Measurements from ENCODE around the gene RPSA. TPM values are rescaled to one million over a fixed set of nuclear protein-coding genes. Genes with fewer than 3 reads are reported as not detected.

Gene RPSA
- total RNA-seq, 2 donors from 2014 or later = 1,584 to 1,777 TPM

DNA sequence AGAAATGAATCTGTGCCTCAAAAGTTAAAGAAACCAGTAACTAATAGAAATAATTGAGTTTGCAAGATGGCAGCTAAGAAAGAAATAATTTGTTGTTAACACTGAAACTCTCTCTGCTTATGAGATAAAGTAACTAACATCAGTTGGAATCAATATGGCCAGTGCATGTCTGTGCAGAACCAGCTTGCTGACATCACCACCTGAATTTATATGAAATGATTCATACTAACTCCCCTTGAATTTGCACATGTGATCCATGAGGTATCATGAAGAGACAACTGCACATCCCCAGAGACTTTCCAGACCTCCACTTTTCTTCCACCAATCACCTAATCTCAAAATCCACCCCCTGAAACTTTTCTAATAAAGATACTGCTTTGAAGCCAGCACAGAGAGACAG lies 33.7 kb upstream of the RPSA start:
- Mint-ChIP-seq H3K27ac (no peak overlapping the region), H3K36me3 (ENCODE audit: low read depth) (peaks cover 9% of the 10 kb centered on the region), H3K9me3 (peaks cover 40% of the 10 kb centered on the region), H3K27me3 (ENCODE audit: insufficient read depth) (peaks cover 3% of the 10 kb centered on the region), H3K4me1 (peaks cover 9% of the 10 kb centered on the region), H3K4me3 (no peak overlapping the region)
- H3K4me3 ChIP-seq (ENCODE audit: low read length) = no peak overlapping the region
- H3K9ac ChIP-seq (ENCODE audit: extremely low read depth, low read length, poor library complexity, severe bottlenecking) = no peak overlapping the region
- no peak for DNase-seq
- no peaks in the 10 kb centered on the region for H3K4me1 ChIP-seq (ENCODE audit: control insufficient read depth, insufficient read depth, low read length)
- no peak overlapping the region for H3K27ac ChIP-seq (ENCODE audit: low read depth, low read length)
- no peaks in the 10 kb centered on the region for H3K36me3 ChIP-seq (ENCODE audit: control insufficient read depth, insufficient read depth, low read length)
- no peaks in the 10 kb centered on the region for H3K27me3 ChIP-seq (ENCODE audit: control insufficient read depth, insufficient read depth, low read length, poor library complexity, severe bottlenecking)
- H3K9me3 ChIP-seq (ENCODE audit: control insufficient read depth, low read length) = peaks cover 5% of the 10 kb centered on the region
- TF ChIP-seq CTCF (conservative IDR thresholded peaks at IDR 0.05) = no peak

GRCh38 chr3:39376959-39377634 lies 29.4 kb upstream of the RPSA start:
- Histone ChIP-seq H3K9ac (ENCODE audit: extremely low read depth, low read length, poor library complexity, severe bottlenecking) (no peak overlapping the region), H3K27me3 (ENCODE audit: control insufficient read depth, insufficient read depth, low read length, poor library complexity, severe bottlenecking) (no peaks in the 10 kb centered on the region), H3K4me1 (ENCODE audit: control insufficient read depth, insufficient read depth, low read length) (no peaks in the 10 kb centered on the region), H3K4me3 (ENCODE audit: low read length) (no peak overlapping the region), H3K36me3 (ENCODE audit: control insufficient read depth, insufficient read depth, low read length) (no peaks in the 10 kb centered on the region), H3K9me3 (ENCODE audit: control insufficient read depth, low read length) (peaks cover 5% of the 10 kb centered on the region), H3K27ac (ENCODE audit: low read depth, low read length) (no peak overlapping the region)
- H3K27ac Mint-ChIP-seq = no peak overlapping the region
- H3K27me3 Mint-ChIP-seq (ENCODE audit: insufficient read depth) = no peaks in the 10 kb centered on the region
- no peak for TF ChIP-seq CTCF (conservative IDR thresholded peaks at IDR 0.05)
- WGBS, 2 experiments (ENCODE audit: insufficient coverage in 1 of 2, insufficient read length in 1 of 2) = 56 to 60% methylated on average over 5 of the region's 5 CpGs
- peaks cover 15% of the 10 kb centered on the region for H3K9me3 Mint-ChIP-seq
- peaks cover 11% of the 10 kb centered on the region for H3K4me1 Mint-ChIP-seq
- H3K36me3 Mint-ChIP-seq (ENCODE audit: low read depth) = peaks cover 9% of the 10 kb centered on the region
- no peak overlapping the region for H3K4me3 Mint-ChIP-seq
- no peak for DNase-seq

DNA sequence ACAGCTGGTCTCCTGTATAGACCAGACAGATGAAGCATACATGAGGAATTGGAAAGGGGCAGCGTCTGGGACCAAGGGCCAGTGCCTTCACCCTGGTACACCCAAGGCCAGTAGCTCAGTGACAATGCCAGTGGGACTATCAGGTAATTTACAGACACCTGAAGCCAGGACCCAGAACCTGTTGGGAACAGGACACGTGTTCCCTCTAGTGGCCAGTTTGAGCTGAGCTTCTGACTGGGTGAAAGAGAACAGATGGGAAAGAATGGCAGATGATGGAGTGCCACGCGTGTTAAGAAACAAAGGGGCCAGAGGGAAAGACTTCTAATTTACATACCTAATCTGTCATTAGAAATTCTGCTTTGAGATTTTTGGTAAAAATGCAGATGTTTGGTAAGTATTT lies 28.4 kb upstream of the RPSA start:
- no peaks in the 10 kb centered on the region for H3K4me1 ChIP-seq (ENCODE audit: control insufficient read depth, insufficient read depth, low read length)
- Mint-ChIP-seq H3K4me1 (peaks cover 15% of the 10 kb centered on the region), H3K27me3 (ENCODE audit: insufficient read depth) (no peaks in the 10 kb centered on the region), H3K27ac (no peak overlapping the region), H3K36me3 (ENCODE audit: low read depth) (no peaks in the 10 kb centered on the region), H3K9me3 (peaks cover 5% of the 10 kb centered on the region), H3K4me3 (no peak overlapping the region)
- H3K27me3 ChIP-seq (ENCODE audit: control insufficient read depth, insufficient read depth, low read length, poor library complexity, severe bottlenecking) = no peaks in the 10 kb centered on the region
- 17 to 18% methylated on average over 2 to 3 of the region's 4 CpGs for WGBS, 2 experiments (ENCODE audit: insufficient coverage in 1 of 2, insufficient read length in 1 of 2)
- no peaks in the 10 kb centered on the region for H3K36me3 ChIP-seq (ENCODE audit: control insufficient read depth, insufficient read depth, low read length)
- no peak overlapping the region for H3K9ac ChIP-seq (ENCODE audit: extremely low read depth, low read length, poor library complexity, severe bottlenecking)
- H3K27ac ChIP-seq (ENCODE audit: low read depth, low read length) = no peak overlapping the region
- TF ChIP-seq CTCF (conservative IDR thresholded peaks at IDR 0.05) = peak; percentile 89
- no peak overlapping the region for H3K4me3 ChIP-seq (ENCODE audit: low read length)
- peak; percentile 91 for DNase-seq
- no peaks in the 10 kb centered on the region for H3K9me3 ChIP-seq (ENCODE audit: control insufficient read depth, low read length)
